ENCODE data around the gene PJA2.
A peak's percentile ranks its signal among the peaks of the same experiment; 100 is the strongest.

PJA2 gene

GRCh38 chr5:109347252-109347888, 62.4 kb downstream of the PJA2 start:
- peak; percentile 54 to 80 for DNase-seq

- no peak for DNase-seq
Observed at GRCh38 chr5:109345699-109346098, 64.1 kb downstream of the PJA2 start.

- DNase-seq = no peak
Observed at GRCh38 chr5:109340351-109340750, 69.4 kb downstream of the PJA2 start.

- DNase-seq = peak in 1 of 2 experiments; percentile 49
Observed at GRCh38 chr5:109335114-109335513, 74.7 kb downstream of the PJA2 start.

- DNase-seq = no peak
Observed at GRCh38 chr5:109334056-109334455, 75.7 kb downstream of the PJA2 start.

- no peak for DNase-seq
Observed at GRCh38 chr5:109329333-109330237, 80.2 kb downstream of the PJA2 start.

- DNase-seq = no peak
Observed at GRCh38 chr5:109328626-109329025, 81.1 kb downstream of the PJA2 start.

GRCh38 chr5:109327570-109327969, 82.2 kb downstream of the PJA2 start:
- peak; percentile 71 to 86 for DNase-seq

- DNase-seq = no peak
Observed at GRCh38 chr5:109326919-109327318, 82.9 kb downstream of the PJA2 start.

GRCh38 chr5:109325456-109325855, 84.3 kb downstream of the PJA2 start:
- DNase-seq = no peak

- no peak for DNase-seq
Observed at GRCh38 chr5:109324931-109325330, 84.8 kb downstream of the PJA2 start.

GRCh38 chr5:109324351-109324750, 85.4 kb downstream of the PJA2 start:
- no peak for DNase-seq

- DNase-seq = no peak
Observed at GRCh38 chr5:109322694-109323093, 87.1 kb downstream of the PJA2 start.

GRCh38 chr5:109319351-109319750, 90.4 kb downstream of the PJA2 start:
- no peak for DNase-seq

GRCh38 chr5:109318455-109319108, 91.2 kb downstream of the PJA2 start:
- DNase-seq = no peak

- no peak for DNase-seq
Observed at GRCh38 chr5:109316634-109317033, 93.1 kb downstream of the PJA2 start.

- no peak for DNase-seq
Observed at GRCh38 chr5:109315245-109315644, 94.5 kb downstream of the PJA2 start.

GRCh38 chr5:109313127-109313526, 96.6 kb downstream of the PJA2 start:
- no peak for DNase-seq

GRCh38 chr5:109312695-109313094, 97.1 kb downstream of the PJA2 start:
- DNase-seq = peak in 1 of 2 experiments; percentile 44

GRCh38 chr5:109310315-109310714, 99.5 kb downstream of the PJA2 start:
- no peak for DNase-seq

- no peak for DNase-seq
Observed at GRCh38 chr5:109309326-109310063, 100.3 kb downstream of the PJA2 start.

GRCh38 chr5:109307951-109308350, 101.8 kb downstream of the PJA2 start:
- no peak for DNase-seq

GRCh38 chr5:109307456-109307855, 102.3 kb downstream of the PJA2 start:
- DNase-seq = no peak
